Measurements from ENCODE around the gene SLX1A.
"Not testable (repeated sequence)": the region's sequence is repeated elsewhere in the genome, so short reads cannot be mapped to it uniquely, and the experiment has no call there.

SLX1A gene

GRCh38 chr16:30217082-30217481 is 23.4 kb downstream of the SLX1A start:
- not testable (repeated sequence) for DNase-seq (ENCODE audit: low read depth in 2 of 2, low spot score in 1 of 2)
